Measurements from ENCODE around the gene GSC2. TPM values are rescaled to one million over a fixed set of nuclear protein-coding genes. Genes with fewer than 3 reads are reported as not detected.
"Not testable (repeated sequence)": the region's sequence is repeated elsewhere in the genome, so short reads cannot be mapped to it uniquely, and the experiment has no call there.

GSC2 gene
- total RNA-seq, 2 donors from 2014 or later = not detected

DNA sequence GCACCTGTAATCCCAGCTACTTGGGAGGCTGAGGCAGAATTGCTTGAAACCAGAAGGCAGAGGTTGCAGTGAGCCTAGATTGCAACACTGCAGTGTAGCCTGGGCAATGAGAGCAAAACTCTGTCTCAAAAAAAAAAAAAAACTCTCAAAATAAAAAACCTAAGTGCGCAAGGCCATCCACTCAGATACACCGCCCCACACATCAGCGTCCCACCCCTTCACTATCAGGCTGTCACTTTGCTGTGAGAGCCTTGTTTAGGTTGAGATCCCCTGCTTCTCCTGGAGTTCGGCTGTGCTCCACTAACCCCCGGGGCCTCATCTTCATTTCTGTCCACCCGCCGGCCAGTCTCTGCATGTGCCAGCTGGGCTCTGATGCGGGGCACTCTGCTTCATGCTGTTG is 16.3 kb upstream of the GSC2 start:
- Histone ChIP-seq H3K36me3 (no peaks in the 10 kb centered on the region), H3K4me1 (ENCODE audit: control insufficient read depth in 1 of 2, low read depth in 2 of 2) (peaks cover 5 to 20% of the 10 kb centered on the region in 2 donors), H3K9me3 (peaks cover 5% of the 10 kb centered on the region), H3K27ac (no peak overlapping the region), H3K27me3 (replicated peaks; ENCODE audit: insufficient read depth) (peaks cover 17% of the 10 kb centered on the region), H3K4me3 (no peak overlapping the region)
- DNase-seq (ENCODE audit: low spot score) = no peak
- ATAC-seq (ENCODE audit: insufficient number of reproducible peaks, low FRiP score, low read depth) = no peak
- TF ChIP-seq CTCF (IDR thresholded peaks at IDR 0.05) = no peak

DNA sequence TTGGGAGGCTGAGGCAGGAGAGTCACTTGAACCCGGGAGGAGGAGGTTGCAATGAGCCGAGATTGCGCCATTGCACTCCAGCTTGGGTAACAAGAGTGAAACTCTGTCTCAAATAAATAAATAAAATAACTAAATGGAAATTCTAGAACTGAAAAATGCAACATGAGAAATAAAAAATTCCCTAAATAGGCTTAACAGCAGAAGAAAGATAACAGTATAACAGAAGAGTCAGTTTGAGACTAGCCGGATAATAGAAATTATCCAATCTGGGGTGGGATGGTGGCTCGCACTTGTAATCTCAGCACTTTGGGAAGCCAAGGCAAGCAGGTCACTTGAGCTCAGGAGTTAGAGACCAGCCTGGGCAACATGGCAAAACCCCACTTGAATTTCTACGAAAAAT is 14.3 kb upstream of the GSC2 start:
- DNase-seq (ENCODE audit: low spot score) (no peak), ATAC-seq (ENCODE audit: insufficient number of reproducible peaks, low FRiP score, low read depth) (no peak)
- Histone ChIP-seq H3K36me3 (no peaks in the 10 kb centered on the region), H3K4me3 (no peak overlapping the region), H3K27ac (no peak overlapping the region), H3K27me3 (replicated peaks; ENCODE audit: insufficient read depth) (peaks cover 14% of the 10 kb centered on the region), H3K4me1 (ENCODE audit: control insufficient read depth in 1 of 2, low read depth in 2 of 2) (peaks cover under 1 to 3% of the 10 kb centered on the region in 2 donors), H3K9me3 (peaks cover 5% of the 10 kb centered on the region)
- TF ChIP-seq CTCF (IDR thresholded peaks at IDR 0.05) = no peak

DNA sequence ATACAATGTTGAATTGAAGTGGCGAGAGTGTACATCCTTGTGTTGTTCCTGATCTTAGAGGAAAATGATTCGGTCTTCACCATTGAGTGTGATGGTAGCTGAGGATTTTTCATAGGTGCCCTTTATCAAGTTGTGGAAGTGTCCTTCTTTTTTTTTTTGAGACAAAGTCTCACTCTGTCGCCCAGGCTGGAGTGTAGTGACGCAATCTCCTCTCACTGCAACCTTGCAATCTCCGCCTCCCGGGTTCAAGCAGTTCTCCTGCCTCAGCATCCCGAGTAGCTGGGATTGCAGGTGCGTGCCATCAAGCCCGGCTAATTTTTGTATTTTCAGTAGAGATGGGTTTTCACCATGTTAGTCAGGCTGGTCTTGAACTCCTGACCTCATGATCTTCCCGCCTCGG is 8.6 kb upstream of the GSC2 start:
- not testable (repeated sequence) for H3K4me3 ChIP-seq

DNA sequence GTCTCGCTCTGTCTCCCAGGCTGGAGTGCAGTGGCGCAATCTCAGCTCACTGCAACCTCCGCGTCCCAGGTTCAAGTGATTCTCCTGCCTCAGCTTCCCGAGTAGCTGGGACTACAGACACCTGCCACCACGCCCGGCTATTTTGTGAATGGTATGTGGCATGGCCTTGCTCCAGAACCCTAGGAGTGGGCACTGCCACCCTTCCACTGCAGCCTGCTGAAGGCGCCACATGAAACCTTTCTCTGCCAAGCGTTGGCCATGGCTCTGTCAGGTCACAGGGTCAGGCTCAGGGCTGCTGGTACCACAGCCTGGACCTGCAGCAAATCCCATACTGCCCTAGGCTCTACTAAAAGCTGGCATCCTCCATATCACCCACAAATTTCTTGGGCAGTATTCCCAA is 6.0 kb upstream of the GSC2 start:
- not testable (repeated sequence) for ATAC-seq (ENCODE audit: insufficient number of reproducible peaks, low FRiP score, low read depth); H3K9me3 ChIP-seq; H3K36me3 ChIP-seq; H3K4me3 ChIP-seq; H3K4me1 ChIP-seq (ENCODE audit: control insufficient read depth in 1 of 2, low read depth in 2 of 2); H3K27ac ChIP-seq; H3K27me3 ChIP-seq (replicated peaks; ENCODE audit: insufficient read depth); DNase-seq (ENCODE audit: low spot score)

More for the DNA sequence above, 8.6 kb upstream of the GSC2 start:
- H3K9me3 ChIP-seq; DNase-seq (ENCODE audit: low spot score); H3K27me3 ChIP-seq (replicated peaks; ENCODE audit: insufficient read depth); H3K36me3 ChIP-seq; H3K27ac ChIP-seq; H3K4me1 ChIP-seq (ENCODE audit: control insufficient read depth in 1 of 2, low read depth in 2 of 2); ATAC-seq (ENCODE audit: insufficient number of reproducible peaks, low FRiP score, low read depth): not testable (repeated sequence)

- Histone ChIP-seq H3K27me3 (replicated peaks; ENCODE audit: insufficient read depth) (peaks cover 11% of the 10 kb centered on the region), H3K4me3 (no peak overlapping the region), H3K36me3 (no peaks in the 10 kb centered on the region), H3K27ac (no peak overlapping the region), H3K4me1 (ENCODE audit: control insufficient read depth in 1 of 2, low read depth in 2 of 2) (peaks cover 3 to 9% of the 10 kb centered on the region in 2 donors), H3K9me3 (no peaks in the 10 kb centered on the region)
- no peak for DNase-seq (ENCODE audit: low spot score)
- no peak for ATAC-seq (ENCODE audit: insufficient number of reproducible peaks, low FRiP score, low read depth)
- TF ChIP-seq CTCF (IDR thresholded peaks at IDR 0.05) = no peak
Measured at GRCh38 chr22:19152942-19153883, 3.1 kb upstream of the GSC2 start.

DNA sequence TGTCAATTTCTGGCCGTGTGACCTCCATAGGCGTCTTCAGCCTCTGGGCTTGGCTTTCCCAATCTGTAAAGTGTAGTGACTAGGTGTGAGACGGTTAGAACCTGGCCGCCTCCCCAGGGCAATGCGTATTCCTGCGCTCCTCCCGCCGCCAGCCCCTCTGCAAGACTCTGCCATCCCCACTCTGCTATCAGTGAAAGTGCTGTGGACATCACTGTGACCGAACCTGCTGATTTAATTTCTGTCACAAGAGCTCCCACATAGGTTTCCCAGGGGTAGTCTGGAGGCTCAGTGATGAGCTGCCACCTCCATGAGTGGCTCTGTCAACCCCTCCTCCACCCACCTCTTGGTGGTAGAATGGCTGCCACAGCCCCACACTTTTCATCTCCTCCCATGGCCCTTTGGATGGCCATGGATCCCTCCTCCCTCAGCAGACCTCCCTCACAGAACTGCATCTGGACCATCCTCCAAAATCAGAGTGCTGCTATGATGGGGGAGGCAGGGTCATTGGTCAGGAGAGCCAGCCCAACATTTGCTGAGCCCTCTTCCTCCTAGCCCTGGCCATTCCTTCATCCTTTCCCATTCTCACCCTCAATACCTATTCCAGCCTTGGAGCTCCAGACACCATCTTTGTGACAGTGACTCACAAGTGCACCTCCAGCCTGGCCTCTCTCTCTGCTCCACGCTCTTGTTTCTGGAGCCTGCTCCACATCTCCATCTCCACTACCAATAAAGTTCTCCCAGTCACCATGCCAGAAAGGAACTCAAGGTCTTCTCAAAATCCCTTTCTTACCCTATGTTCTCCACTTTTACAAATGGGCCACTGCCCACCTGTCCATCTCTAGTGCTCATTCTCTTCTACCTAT is 1.5 kb upstream of the GSC2 start:
- H3K36me3 ChIP-seq = no peaks in the 10 kb centered on the region
- ATAC-seq (ENCODE audit: insufficient number of reproducible peaks, low FRiP score, low read depth) (no peak), DNase-seq (ENCODE audit: low spot score) (no peak)
- H3K4me1 ChIP-seq (ENCODE audit: control insufficient read depth in 1 of 2, low read depth in 2 of 2) = peaks cover 3 to 9% of the 10 kb centered on the region in 2 donors
- no peak overlapping the region for H3K27ac ChIP-seq
- no peak overlapping the region for H3K4me3 ChIP-seq
- peaks cover 11% of the 10 kb centered on the region for H3K27me3 ChIP-seq (replicated peaks; ENCODE audit: insufficient read depth)
- no peak for TF ChIP-seq CTCF (IDR thresholded peaks at IDR 0.05)
- no peaks in the 10 kb centered on the region for H3K9me3 ChIP-seq

All from thoracic aorta (tissue), 2 donors.